Body of pancreas (tissue), 4 donors: Measurements from ENCODE around the gene BTBD8.

ENCODE experiments used
- CTCF ChIP-seq, 7 experiments: fragments of 450-650 bp in 4 of 7; fragments of 200-600 bp in 3 of 7; sonication (generic) in 3 of 7; IDR thresholded peaks; one replicate each; pipeline ENCODE4 v1.5.1; 2016 to 2019; ENCODE audit warnings: antibody characterized with exemption in 7 of 7
- POLR2A ChIP-seq, 3 donors: fragments of 450-650 bp; IDR thresholded peaks; one replicate each; pipeline ENCODE4 v1.6.1; 2016; ENCODE audit warnings: antibody characterized with exemption in 3 of 3, mild to moderate bottlenecking in 2 of 3

- TF ChIP-seq CTCF (IDR thresholded peaks at IDR 0.05) (no peak), POLR2A (IDR thresholded peaks at IDR 0.05) (no peak)
Observed at GRCh38 chr1:92191726-92192125, 111.6 kb downstream of the BTBD8 start.
